ENCODE results near the gene PWP1.

PWP1 gene

GRCh38 chr12:107650977-107651376 lies 34.6 kb upstream of the PWP1 start:
- no peak for DNase-seq (ENCODE audit: low read depth)
- H3K4me3 ChIP-seq (ENCODE audit: low read depth, low read length) = no peak overlapping the region
- TF ChIP-seq CTCF (conservative IDR thresholded peaks at IDR 0.05; ENCODE audit: low read depth, low read length) = no peak

- H3K4me3 ChIP-seq (ENCODE audit: low read depth, low read length) = no peak overlapping the region
- no peak for TF ChIP-seq CTCF (conservative IDR thresholded peaks at IDR 0.05; ENCODE audit: low read depth, low read length)
- no peak for DNase-seq (ENCODE audit: low read depth)
These were observed 33.8 kb upstream of the PWP1 start for GRCh38 chr12:107651571-107652449.

GRCh38 chr12:107653519-107653918 lies 32.1 kb upstream of the PWP1 start:
- H3K4me3 ChIP-seq (ENCODE audit: low read depth, low read length) = no peak overlapping the region
- TF ChIP-seq CTCF (conservative IDR thresholded peaks at IDR 0.05; ENCODE audit: low read depth, low read length) = no peak
- DNase-seq (ENCODE audit: low read depth) = no peak

DNA sequence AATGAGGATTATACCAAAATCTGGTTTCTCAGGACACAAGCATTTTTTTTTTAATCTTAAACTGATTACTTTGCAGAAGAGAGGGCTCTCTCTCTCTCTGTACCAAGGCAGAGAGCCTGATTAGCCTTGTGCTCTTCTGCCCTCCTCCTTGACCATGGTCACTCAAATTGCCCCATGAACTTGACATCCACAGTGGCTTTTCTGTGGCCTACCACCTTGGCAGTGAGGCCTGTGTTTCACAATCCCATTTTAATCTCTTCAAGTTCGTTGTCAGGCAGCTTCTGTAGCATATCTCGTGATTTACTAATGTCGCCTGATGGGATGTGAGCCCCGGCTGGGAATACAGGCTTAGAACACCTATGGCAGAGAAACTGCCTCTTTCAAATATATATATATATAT lies 30.7 kb upstream of the PWP1 start:
- no peak overlapping the region for H3K4me3 ChIP-seq (ENCODE audit: low read depth, low read length)
- no peak for TF ChIP-seq CTCF (conservative IDR thresholded peaks at IDR 0.05; ENCODE audit: low read depth, low read length)
- peak; percentile 13 for DNase-seq (ENCODE audit: low read depth)

DNA sequence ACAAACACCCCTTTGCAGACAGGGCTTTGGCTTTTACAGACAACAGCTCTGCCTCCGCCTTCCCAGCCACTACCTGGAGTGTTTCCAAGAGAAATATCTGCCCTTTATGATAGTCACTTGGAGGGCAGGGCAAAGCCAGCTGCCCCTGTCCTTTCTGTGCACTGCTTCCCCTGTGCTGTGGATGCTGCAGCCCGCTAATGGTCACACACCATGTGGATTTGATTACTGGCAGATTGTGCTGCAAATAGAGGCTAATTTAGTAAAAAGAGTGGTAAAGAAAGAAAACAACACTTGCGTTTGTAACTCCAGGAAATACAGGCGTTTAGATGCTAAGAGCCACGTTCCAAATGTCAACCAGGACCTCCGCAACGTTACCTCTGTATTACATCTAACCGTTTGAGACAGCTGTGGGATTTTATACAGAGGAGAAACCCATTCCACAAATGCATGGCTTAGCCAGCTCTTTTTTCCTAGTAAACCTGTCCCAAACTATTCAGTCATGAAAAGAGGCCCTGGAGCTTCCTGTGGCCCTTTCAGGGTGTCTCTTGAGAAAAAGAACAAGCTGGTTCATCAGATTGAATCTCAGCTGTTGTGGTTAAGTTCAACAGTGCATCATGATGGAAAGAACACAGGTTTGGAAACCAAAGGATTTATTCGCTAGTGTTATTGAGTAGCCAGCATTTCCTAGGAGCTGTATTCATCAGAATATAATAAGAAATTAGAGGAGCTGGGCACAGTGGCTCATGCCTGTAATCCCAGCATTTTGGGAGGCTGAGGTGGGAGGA lies 30.1 kb upstream of the PWP1 start:
- DNase-seq (ENCODE audit: low read depth) = no peak
- TF ChIP-seq CTCF (conservative IDR thresholded peaks at IDR 0.05; ENCODE audit: low read depth, low read length) = no peak
- no peak overlapping the region for H3K4me3 ChIP-seq (ENCODE audit: low read depth, low read length)

- H3K4me3 ChIP-seq (ENCODE audit: low read depth, low read length) = no peak overlapping the region
- TF ChIP-seq CTCF (conservative IDR thresholded peaks at IDR 0.05; ENCODE audit: low read depth, low read length) = no peak
- DNase-seq (ENCODE audit: low read depth) = no peak
These were observed 29.3 kb upstream of the PWP1 start for GRCh38 chr12:107656302-107656701.

Data from choroid plexus epithelial cell (primary cell).